Medulla oblongata (tissue), 1 donor: ENCODE results near the gene TARBP1.

Experiments
- DNase-seq: peaks from one replicate; pipeline ENCODE4 v3.0.0-alpha.2; 2015; ENCODE audit errors: extremely low spot score

The TARBP1 gene

DNA sequence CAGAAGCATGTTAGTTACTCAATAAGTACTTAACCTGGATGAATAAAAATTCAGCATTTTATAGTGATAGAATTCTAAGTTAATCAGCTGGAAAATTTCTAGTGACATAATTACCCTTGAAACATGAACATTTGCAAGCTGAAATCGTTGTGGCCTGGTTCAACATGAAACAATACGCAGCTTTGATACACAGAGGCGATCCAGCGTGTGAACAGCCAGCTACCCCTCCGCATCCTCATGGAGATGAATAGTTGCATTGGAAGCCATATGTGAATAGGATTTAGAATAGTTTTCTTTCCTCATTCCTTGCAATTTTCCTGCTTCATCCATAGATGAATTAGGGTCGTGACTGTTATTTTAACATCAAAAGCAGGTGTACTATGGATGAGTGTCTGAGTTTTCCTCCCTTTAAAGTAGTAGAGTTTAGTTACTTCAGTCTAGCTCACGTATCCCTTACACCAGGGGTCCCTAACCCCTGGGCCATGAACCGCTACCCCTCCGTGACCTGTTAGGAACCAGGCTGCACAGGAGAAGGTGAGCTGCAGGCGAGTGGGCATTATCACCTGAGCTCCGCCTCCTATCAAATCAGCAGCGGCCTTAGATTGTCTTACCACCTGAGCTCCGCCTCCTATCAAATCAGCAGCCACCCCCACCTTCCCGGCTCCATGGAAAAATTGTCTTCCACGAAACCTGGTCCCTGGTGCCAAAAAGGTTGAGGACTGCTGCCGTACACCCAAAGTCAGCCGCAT, 6.2 kb upstream of the TARBP1 start:
- DNase-seq: peak; percentile 43

DNA sequence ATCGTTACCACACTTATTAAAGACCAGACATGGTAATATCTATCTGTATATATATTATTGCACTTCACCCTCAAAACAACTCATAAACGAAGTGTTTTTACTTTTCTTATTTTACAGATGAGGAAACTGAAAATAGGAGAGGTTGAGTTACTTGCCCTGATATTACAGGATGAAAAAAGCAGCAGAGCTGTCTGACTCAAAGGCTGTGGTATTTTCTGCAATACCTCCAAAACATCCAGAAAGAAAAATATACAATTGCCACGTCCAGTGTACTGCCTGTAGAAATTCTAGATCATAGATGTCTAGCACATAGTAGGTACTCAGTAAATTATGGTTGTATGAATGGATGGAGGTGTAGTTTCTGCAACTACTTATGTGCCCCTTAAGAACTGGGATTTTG, 5.2 kb upstream of the TARBP1 start:
- no peak for DNase-seq

DNA sequence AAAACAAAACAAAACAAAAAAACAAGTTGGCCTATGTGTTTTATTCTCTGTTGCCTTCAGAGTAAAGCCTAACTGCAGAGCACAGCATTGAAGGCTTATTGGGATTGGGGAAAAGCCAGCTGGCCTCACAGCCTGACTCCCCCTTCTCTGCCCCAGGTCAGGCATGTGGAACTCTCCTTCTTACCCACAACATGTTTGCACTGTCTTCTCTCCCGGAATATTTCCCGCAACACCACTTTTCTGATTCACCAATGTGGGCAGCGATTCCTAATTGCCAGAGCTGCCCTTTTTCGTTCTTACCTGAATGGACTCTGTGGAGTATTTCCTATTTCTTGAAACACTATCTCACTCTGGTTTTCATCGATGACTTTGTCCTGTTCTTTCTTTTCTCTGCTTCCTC, 2.8 kb upstream of the TARBP1 start:
- no peak for DNase-seq

DNA sequence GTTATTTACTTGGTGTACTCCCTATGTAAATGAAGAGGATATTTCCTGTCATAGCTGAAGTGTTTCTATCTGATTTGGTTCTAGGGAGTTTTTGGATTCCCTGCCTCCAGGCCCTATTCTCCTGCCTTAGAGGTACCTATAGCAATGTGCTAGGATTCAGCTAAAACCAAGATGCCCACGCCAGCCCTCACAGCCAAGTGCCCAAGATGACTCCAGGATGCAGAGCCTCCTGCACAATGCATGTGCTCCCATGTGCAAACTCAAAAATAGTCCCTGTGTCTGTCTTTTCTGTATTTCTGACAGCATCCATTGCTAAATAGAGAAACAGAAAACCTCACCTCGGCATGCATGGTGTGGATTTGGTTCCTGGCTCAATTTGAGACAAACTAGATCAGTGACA, 887 bp upstream of the TARBP1 start:
- DNase-seq: no peak

DNA sequence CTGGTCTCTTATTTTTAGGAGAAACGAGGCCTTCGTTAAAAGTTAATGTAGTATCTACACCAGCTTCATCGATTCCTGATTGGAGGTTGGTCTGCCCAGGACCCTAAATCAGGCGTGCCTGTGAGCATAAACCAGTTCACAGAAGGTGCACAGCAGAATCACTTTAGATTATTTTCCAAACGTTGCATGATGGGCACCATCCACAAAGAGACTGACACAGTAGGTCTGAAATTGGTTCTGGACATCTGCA, 256 bp upstream of the TARBP1 start:
- DNase-seq: no peak

DNA sequence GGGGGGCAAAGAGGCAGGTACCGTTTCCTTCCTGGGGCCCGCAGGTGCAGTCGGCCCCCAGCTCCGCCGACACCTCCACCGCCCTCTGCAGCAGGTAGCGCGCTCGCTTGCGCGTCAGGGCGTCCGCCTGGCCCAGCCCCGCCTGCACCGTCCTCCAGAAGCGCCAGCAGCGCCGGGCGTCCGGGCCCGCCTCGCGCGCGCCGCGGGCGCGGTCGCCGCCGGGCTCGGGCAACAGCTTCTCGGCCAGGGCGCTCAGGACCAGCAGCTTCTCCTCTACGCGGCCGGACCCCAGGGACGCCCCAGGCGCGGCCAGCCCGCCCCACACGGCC, 863 bp downstream of the TARBP1 start:
- no peak for DNase-seq

- DNase-seq: no peak
These were observed 1.4 kb downstream of the TARBP1 start for GRCh38 chr1:234477386-234478151.

- DNase-seq: no peak
These were observed 2.8 kb downstream of the TARBP1 start for GRCh38 chr1:234476172-234476571.

GRCh38 chr1:234475167-234475793, 3.7 kb downstream of the TARBP1 start:
- DNase-seq: no peak

DNA sequence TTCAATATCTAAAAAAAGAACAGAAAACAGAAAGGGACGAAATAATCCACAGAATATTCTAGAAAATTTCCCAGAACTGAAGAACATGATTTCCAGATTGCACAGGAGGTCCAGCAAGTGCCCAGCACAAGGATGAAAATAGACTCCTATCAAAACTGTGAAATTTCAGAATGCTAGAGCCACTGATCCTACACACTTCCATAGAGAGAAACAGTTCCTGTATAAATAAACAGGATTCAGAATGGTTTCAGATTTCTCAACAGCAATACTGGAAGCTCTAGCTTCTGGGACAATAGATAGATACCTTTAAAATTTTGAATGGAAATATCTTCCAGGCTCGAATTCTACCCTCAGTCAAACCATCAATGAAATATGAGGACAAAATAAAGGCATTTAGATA, 4.6 kb downstream of the TARBP1 start:
- DNase-seq: no peak

DNA sequence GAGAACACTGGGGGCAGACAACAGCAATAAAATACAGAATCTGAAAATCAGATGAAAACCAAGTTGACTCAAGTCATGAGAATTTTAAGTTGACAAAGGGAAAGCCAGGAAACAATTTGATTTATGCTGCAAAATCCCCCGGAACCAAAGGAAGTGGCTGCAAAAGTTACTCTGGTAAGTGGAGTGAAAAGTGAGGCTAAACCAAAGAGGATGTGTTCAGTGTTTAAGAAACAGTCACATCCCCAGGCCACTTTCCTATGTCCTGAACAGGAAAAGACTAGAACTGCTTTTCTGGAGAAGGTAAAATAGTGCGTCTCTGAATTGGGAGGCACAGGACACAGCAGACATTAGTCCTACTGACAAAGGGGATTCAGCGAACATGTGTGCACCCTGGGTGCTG, 5.9 kb downstream of the TARBP1 start:
- DNase-seq: no peak

DNA sequence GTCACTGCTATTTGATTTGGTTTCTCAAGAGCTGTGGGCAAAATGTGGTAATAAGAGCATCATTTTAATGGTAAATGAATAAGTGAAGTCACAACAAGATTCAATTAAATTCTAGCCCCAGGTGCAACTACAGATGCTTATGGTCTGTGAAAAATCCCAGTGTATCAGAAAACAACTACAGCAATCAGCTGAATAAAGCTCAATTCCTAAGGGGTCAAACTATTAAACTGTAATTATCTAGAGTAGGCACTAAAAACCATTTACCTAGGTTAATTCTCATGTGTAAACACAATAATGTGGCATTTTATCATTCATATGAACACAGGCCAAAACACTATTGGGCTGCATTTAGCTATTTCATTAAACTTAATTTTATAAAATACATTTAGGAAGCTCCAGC, 9.6 kb downstream of the TARBP1 start:
- DNase-seq: no peak

- no peak for DNase-seq
These were observed 10.4 kb downstream of the TARBP1 start for GRCh38 chr1:234468580-234468979.

DNA sequence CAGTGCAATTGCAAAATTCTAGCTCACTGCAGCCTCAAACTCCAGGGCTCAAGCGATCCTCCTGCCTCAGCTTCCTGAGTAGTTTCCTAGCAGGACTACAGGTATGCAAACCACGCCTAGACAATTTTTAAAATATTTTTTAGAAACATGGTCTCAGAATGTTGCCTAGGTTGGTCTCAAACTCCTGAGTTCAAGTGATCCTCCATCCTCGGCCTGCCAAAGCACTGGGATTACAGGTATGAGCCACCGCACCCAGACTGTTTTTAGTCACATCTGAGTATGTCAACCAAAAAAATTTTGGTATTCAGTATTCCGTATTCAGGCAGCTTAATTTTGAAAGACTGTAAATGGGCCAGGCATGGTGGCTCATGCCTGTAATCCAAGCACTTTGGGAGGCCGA, 11.2 kb downstream of the TARBP1 start:
- no peak for DNase-seq

GRCh38 chr1:234466945-234467344, 12.0 kb downstream of the TARBP1 start:
- no peak for DNase-seq

DNA sequence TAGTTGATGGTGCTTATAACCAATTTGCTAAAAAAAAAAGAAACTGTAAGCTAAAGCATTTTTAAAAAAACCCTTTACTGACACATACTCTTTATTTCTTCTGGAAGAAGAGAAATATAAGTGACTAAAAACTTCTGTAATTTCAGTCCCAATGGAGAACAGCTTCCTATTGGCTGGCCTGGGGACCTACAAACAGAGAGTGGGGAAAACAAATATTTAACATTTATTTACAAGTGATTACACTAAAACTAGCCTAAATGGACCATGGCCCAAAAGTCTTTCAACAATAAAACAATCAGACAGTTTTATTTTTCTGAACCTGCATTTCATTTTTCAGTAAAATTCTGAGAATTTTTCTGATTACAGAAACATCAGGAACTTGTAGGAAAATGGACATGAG, 15.2 kb downstream of the TARBP1 start:
- DNase-seq: no peak

- DNase-seq: no peak
These were observed 18.3 kb downstream of the TARBP1 start for GRCh38 chr1:234460652-234461051.

DNA sequence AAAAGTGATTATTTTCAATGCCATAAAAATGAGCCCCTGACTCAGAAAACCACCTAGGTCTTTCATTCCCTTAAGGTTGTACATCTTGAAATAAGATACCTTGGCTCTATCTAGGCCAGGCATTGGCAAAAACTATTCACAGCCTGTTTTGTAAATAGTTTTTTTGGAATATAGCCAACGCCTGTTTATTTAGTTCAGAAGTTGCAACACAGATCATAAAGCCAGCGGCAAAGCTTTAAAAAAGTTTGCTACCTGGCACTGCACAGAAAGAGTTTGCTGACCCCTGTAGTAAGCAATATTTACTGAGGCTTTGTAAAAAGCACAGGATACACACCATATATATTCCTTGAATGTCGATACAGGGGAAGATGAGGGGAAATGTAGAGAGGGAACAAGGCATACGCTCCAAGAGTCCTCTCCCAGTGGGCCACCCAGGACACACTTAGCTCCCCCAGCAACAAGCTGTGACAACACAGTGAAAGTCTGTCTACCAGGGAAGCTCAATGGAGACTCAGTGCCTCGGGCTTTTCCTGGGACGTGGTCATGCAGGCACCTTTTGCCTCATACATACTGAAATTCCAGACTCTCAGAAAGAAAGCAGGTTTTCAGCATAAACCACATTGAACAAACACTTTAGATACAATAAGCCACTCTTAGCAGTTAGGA, 20.5 kb downstream of the TARBP1 start:
- DNase-seq: no peak

- no peak for DNase-seq
These were observed 24.1 kb downstream of the TARBP1 start for GRCh38 chr1:234454926-234455325.

- no peak for DNase-seq
These were observed 26.5 kb downstream of the TARBP1 start for GRCh38 chr1:234452406-234452965.

- no peak for DNase-seq
These were observed 38.6 kb downstream of the TARBP1 start for GRCh38 chr1:234440348-234440747.

- no peak for DNase-seq
These were observed 40.4 kb downstream of the TARBP1 start for GRCh38 chr1:234438579-234438978.
